Caco-2 (cell line): ENCODE measurements around the gene KDM4B. TPM values are rescaled to one million over a fixed set of nuclear protein-coding genes. Genes with fewer than 3 reads are reported as not detected.

ENCODE experiments used
- BruUV-seq: library from RNA; stranded (reverse); fragments of 400-500 nt; replicated peaks from 2 replicates; lab custom pipeline; 2021; lab: Mats Ljungman, UMichigan
- CTCF ChIA-PET: fragments of 300-600 bp; sonication (Branson Sonifier 250); formaldehyde crosslinking; loops from one replicate; lab custom pipeline; 2022; ENCODE audit warnings: antibody characterized with exemption; lab: Charles Lee
- POLR2A ChIA-PET: fragments of 300-600 bp; sonication (Branson Sonifier 250); formaldehyde crosslinking; loops from one replicate; lab custom pipeline; 2022; ENCODE audit warnings: antibody characterized with exemption; lab: Charles Lee
- DNase-seq, 2 experiments: peaks; one replicate each; pipeline versions ENCODE4 v3.0.0 to v3.0.0-alpha.2; 2020 to 2022
- H3K27me3 ChIP-seq: replicated peaks from 2 replicates; pipeline ENCODE4 v1.6.0; 2011; ENCODE audit warnings: low read length; ENCODE audit not compliant: control insufficient read depth, insufficient read depth
- H3K36me3 ChIP-seq: 2 replicates; pipeline ENCODE4 v1.5.1; 2011; ENCODE audit warnings: low read length; ENCODE audit not compliant: control insufficient read depth, insufficient read depth
- H3K4me1 ChIP-seq: fragments of 250-450 bp; sonication (Bioruptor Pico); 2 replicates; pipeline ENCODE4 v1.5.1; 2020; ENCODE audit warnings: mild to moderate bottlenecking
- H3K4me3 ChIP-seq: 2 replicates; pipeline ENCODE4 v1.5.1; 2011; ENCODE audit warnings: low read depth, mild to moderate bottlenecking, control low read depth, low read length
- H3K9me3 ChIP-seq: fragments of 250-450 bp; sonication (Bioruptor Pico); 2 replicates; pipeline ENCODE4 v1.5.1; 2020; ENCODE audit warnings: mild to moderate bottlenecking, moderate library complexity
- H3K27ac Mint-ChIP-seq: one replicate; pipeline ENCODE4 v1.8.0; 2022; ENCODE audit warnings: mixed read lengths; ENCODE audit not compliant: unreplicated experiment
- H3K27me3 Mint-ChIP-seq: one replicate; pipeline ENCODE4 v1.8.0; 2022; ENCODE audit warnings: mixed read lengths; ENCODE audit not compliant: insufficient read depth, unreplicated experiment
- H3K36me3 Mint-ChIP-seq: one replicate; pipeline ENCODE4 v1.8.0; 2022; ENCODE audit warnings: mild to moderate bottlenecking, mixed read lengths; ENCODE audit not compliant: insufficient read depth, unreplicated experiment
- H3K4me1 Mint-ChIP-seq: one replicate; pipeline ENCODE4 v1.8.0; 2022; ENCODE audit warnings: low read depth, mixed read lengths; ENCODE audit not compliant: unreplicated experiment
- H3K4me3 Mint-ChIP-seq: one replicate; pipeline ENCODE4 v1.8.0; 2022; ENCODE audit warnings: mild to moderate bottlenecking, moderate library complexity, mixed read lengths; ENCODE audit not compliant: unreplicated experiment
- H3K9me3 Mint-ChIP-seq: one replicate; pipeline ENCODE4 v1.8.0; 2022; ENCODE audit warnings: mixed read lengths; ENCODE audit not compliant: unreplicated experiment
- intact Hi-C: fragments of 100-400 bp; cut with micrococcal nuclease; formaldehyde crosslinking; loops from one replicate; pipeline ENCODE4 v1.10.0; 2022; ENCODE audit not compliant: unreplicated experiment
- total RNA-seq: library from RNA; stranded (reverse); gene quantifications from 2 replicates; pipeline ENCODE4 v1.2.3, GENCODE V29; 2022
- TF ChIP-seq, protein P1 (sequence below), 2 experiments: fragments of 200-600 bp in 1 of 2; IDR thresholded peaks; 1 replicate in 1 of 2; 2 replicates in 1 of 2; pipeline versions ENCODE4 v1.5.1 to v1.8.0; 2011 to 2022; ENCODE audit warnings: antibody characterized with exemption in 1 of 2, control low read depth in 1 of 2, inconsistent platforms in 1 of 2, low read depth in 1 of 2, low read length in 1 of 2, mild to moderate bottlenecking in 1 of 2, moderate library complexity in 1 of 2; ENCODE audit not compliant: insufficient read depth in 1 of 2, severe bottlenecking in 1 of 2, unreplicated experiment in 1 of 2

KDM4B gene
- total RNA-seq, 1 experiment from 2014 or later, result 27.4 TPM

DNA sequence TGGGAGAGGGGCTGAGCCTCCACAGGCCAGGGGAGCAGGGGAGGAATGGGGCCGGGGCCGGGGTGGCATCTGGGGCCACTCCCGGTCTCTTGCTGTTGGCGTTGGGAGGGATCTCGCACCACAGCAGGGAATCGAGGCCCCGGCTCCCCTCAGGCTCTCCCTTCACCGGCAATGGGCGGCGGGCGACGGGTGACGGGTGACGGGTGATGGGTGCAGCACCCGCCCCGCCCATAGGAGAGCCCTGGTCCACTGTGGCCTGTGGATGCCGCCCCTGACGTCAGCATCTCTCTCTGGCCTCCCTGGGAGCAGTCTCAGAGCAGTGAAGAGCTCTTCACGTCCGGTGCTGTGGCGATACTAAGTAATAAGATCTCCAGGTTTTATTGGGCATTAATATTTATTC is 133.6 kb downstream of the KDM4B start:
- no TSS peak for BruUV-seq
- H3K4me3 Mint-ChIP-seq, result no peak overlapping the region
- H3K9me3 ChIP-seq, result peaks cover 20% of the 10 kb centered on the region
- H3K4me1 ChIP-seq, result peaks cover 5% of the 10 kb centered on the region; the same call in 1 of the 2 replicates
- ChIA-PET POLR2A (no interaction called here), CTCF (no interaction called here)
- peaks cover 11% of the 10 kb centered on the region for H3K9me3 Mint-ChIP-seq
- DNase-seq, result no peak
- no peak overlapping the region for H3K27ac Mint-ChIP-seq
- H3K27me3 ChIP-seq, result no peaks in the 10 kb centered on the region
- H3K27me3 Mint-ChIP-seq, result no peaks in the 10 kb centered on the region
- no peak overlapping the region for H3K4me3 ChIP-seq
- H3K36me3 Mint-ChIP-seq, result peaks cover 12% of the 10 kb centered on the region
- no peaks in the 10 kb centered on the region; the same call in 1 of the 2 replicates for H3K36me3 ChIP-seq
- intact Hi-C loops, result no loop called here
- H3K4me1 Mint-ChIP-seq, result no peaks in the 10 kb centered on the region
- TF ChIP-seq, protein P1, sequence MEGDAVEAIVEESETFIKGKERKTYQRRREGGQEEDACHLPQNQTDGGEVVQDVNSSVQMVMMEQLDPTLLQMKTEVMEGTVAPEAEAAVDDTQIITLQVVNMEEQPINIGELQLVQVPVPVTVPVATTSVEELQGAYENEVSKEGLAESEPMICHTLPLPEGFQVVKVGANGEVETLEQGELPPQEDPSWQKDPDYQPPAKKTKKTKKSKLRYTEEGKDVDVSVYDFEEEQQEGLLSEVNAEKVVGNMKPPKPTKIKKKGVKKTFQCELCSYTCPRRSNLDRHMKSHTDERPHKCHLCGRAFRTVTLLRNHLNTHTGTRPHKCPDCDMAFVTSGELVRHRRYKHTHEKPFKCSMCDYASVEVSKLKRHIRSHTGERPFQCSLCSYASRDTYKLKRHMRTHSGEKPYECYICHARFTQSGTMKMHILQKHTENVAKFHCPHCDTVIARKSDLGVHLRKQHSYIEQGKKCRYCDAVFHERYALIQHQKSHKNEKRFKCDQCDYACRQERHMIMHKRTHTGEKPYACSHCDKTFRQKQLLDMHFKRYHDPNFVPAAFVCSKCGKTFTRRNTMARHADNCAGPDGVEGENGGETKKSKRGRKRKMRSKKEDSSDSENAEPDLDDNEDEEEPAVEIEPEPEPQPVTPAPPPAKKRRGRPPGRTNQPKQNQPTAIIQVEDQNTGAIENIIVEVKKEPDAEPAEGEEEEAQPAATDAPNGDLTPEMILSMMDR (IDR thresholded peaks at IDR 0.05; ENCODE audit: insufficient read depth in 1 of 2, low read depth in 1 of 2, low read length in 1 of 2, severe bottlenecking in 1 of 2, unreplicated experiment in 1 of 2), result no peak

DNA sequence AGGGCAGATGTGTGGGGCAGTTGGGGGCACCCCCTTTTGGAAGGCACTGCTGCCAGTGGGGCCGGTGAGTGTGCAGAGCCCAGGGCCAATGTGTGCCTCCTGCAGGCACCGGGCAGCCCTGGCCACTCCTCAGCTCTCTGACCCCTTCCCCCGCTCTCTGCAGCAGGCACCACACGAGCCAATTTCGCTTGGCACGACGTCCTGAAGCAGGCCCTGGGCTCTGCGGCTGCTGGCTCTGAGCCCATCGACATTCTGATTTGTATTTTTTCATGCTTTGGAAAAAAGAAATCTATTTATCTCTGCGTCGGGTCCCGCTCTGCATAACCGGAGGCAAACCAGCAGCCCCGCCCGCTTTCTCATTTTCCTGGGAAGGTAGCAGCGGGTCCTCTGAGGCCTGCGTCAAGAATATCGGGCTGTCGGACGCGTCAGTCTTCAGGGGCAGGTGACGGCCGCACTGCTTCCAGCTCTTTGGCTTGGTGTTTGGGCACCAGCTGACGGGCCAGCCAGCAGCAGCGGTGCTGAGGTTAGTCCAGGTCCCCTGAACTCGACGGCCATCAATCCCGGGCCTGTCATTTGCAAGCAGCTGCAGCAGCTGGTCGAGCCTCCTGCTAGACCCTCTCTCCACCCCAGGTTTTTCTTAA is 134.3 kb downstream of the KDM4B start:
- Histone ChIP-seq H3K4me3 (no peak overlapping the region), H3K4me1 (peaks cover 5% of the 10 kb centered on the region; the same call in 1 of the 2 replicates), H3K36me3 (no peaks in the 10 kb centered on the region; the same call in 1 of the 2 replicates), H3K9me3 (peaks cover 20% of the 10 kb centered on the region), H3K27me3 (no peaks in the 10 kb centered on the region)
- H3K9me3 Mint-ChIP-seq, result peaks cover 11% of the 10 kb centered on the region
- TF ChIP-seq, protein P1 (IDR thresholded peaks at IDR 0.05; ENCODE audit: insufficient read depth in 1 of 2, low read depth in 1 of 2, low read length in 1 of 2, severe bottlenecking in 1 of 2, unreplicated experiment in 1 of 2), result no peak
- no peaks in the 10 kb centered on the region for H3K4me1 Mint-ChIP-seq
- POLR2A ChIA-PET, result no interaction called here
- peaks cover 5% of the 10 kb centered on the region for H3K36me3 Mint-ChIP-seq
- BruUV-seq, result no TSS peak
- CTCF ChIA-PET, result no interaction called here
- no peak for DNase-seq
- intact Hi-C loops, result no loop called here
- H3K27me3 Mint-ChIP-seq, result no peaks in the 10 kb centered on the region
- H3K27ac Mint-ChIP-seq, result no peak overlapping the region
- no peak overlapping the region for H3K4me3 Mint-ChIP-seq

DNA sequence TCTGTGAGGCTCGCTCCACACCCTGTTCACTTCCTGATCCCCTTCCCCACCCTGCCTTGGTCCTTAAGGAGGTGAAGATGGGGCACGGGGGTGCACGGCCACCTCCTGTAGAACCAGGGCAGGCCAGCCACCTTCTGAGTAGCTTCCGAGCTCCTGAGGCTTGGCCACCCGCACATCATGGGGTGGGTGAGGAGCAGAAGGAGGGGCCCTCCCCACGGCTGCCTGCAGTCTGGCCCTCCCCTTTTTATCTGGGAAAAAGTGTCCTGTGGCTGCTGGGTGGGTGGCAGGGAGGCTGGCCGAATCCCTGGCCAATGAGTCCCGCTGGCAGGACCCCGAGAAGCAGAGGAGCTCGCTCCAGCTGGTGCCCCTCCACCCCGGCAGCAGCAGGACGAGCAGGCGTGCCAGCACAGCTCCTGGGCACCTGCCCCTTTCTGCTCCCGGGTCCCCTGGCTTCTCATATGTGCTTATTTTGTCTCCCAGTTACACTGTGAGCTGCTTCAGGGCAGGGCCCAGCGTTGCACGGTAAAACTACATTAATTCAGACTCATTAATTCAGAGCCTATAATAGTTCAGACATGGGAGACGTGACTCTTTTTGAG is 135.0 kb downstream of the KDM4B start:
- Histone ChIP-seq H3K4me1 (peaks cover 5% of the 10 kb centered on the region; the same call in 1 of the 2 replicates), H3K4me3 (no peak overlapping the region), H3K36me3 (no peaks in the 10 kb centered on the region; the same call in 1 of the 2 replicates), H3K9me3 (peaks cover 17% of the 10 kb centered on the region), H3K27me3 (no peaks in the 10 kb centered on the region)
- no peak overlapping the region for H3K4me3 Mint-ChIP-seq
- H3K27me3 Mint-ChIP-seq, result no peaks in the 10 kb centered on the region
- TF ChIP-seq, protein P1 (IDR thresholded peaks at IDR 0.05; ENCODE audit: insufficient read depth in 1 of 2, low read depth in 1 of 2, low read length in 1 of 2, severe bottlenecking in 1 of 2, unreplicated experiment in 1 of 2), result no peak
- ChIA-PET CTCF (interaction anchor here (0.5 kb wide), 1 partner anchor 312 kb away, joined by 4 read pairs; the partner anchor contains the start of gene FEM1A), POLR2A (no interaction called here)
- DNase-seq, result no peak
- peaks cover 4% of the 10 kb centered on the region for H3K36me3 Mint-ChIP-seq
- H3K4me1 Mint-ChIP-seq, result no peaks in the 10 kb centered on the region
- peaks cover 11% of the 10 kb centered on the region for H3K9me3 Mint-ChIP-seq
- no peak overlapping the region for H3K27ac Mint-ChIP-seq
- BruUV-seq, result no TSS peak
- intact Hi-C loops, result no loop called here
